ENCODE results near the gene SMTNL1.
A peak's percentile ranks its signal among the peaks of the same experiment; 100 is the strongest.

SMTNL1 gene

GRCh38 chr11:57536947-57537619 is at the start of gene SMTNL1:
TSS of gene SMTNL1 (plus strand) at chr11:57537595. CDS start at chr11:57542643, 5,048 bp downstream.
- no peak for DNase-seq (ENCODE audit: low read depth in 2 of 2)

- DNase-seq (ENCODE audit: low read depth in 2 of 2): no peak
Observed at GRCh38 chr11:57487920-57488659, 49.3 kb upstream of the SMTNL1 start.

- no peak for DNase-seq (ENCODE audit: low read depth in 2 of 2)
Observed at GRCh38 chr11:57490456-57491248, 46.7 kb upstream of the SMTNL1 start.

- DNase-seq (ENCODE audit: low read depth in 2 of 2): no peak
Observed at GRCh38 chr11:57491371-57492061, 45.9 kb upstream of the SMTNL1 start.

- DNase-seq (ENCODE audit: low read depth in 2 of 2): no peak
Observed at GRCh38 chr11:57493507-57494503, 43.6 kb upstream of the SMTNL1 start.

- no peak for DNase-seq (ENCODE audit: low read depth in 2 of 2)
Observed at GRCh38 chr11:57496109-57496820, 41.1 kb upstream of the SMTNL1 start.

- no peak for DNase-seq (ENCODE audit: low read depth in 2 of 2)
Observed at GRCh38 chr11:57497303-57498247, 39.8 kb upstream of the SMTNL1 start.

GRCh38 chr11:57498540-57498939 is 38.9 kb upstream of the SMTNL1 start:
- DNase-seq (ENCODE audit: low read depth in 2 of 2): no peak

- peak; percentile 64 to 66 for DNase-seq (ENCODE audit: low read depth in 2 of 2)
Observed at GRCh38 chr11:57499413-57499982, 37.9 kb upstream of the SMTNL1 start.

- DNase-seq (ENCODE audit: low read depth in 2 of 2): no peak
Observed at GRCh38 chr11:57499983-57500461, 37.4 kb upstream of the SMTNL1 start.

GRCh38 chr11:57500515-57500914 is 36.9 kb upstream of the SMTNL1 start:
- DNase-seq (ENCODE audit: low read depth in 2 of 2): no peak

- DNase-seq (ENCODE audit: low read depth in 2 of 2): no peak
Observed at GRCh38 chr11:57500926-57501325, 36.5 kb upstream of the SMTNL1 start.

GRCh38 chr11:57501953-57502352 is 35.4 kb upstream of the SMTNL1 start:
- DNase-seq (ENCODE audit: low read depth in 2 of 2): no peak

GRCh38 chr11:57502376-57502775 is 35.0 kb upstream of the SMTNL1 start:
- no peak for DNase-seq (ENCODE audit: low read depth in 2 of 2)

GRCh38 chr11:57502870-57503269 is 34.5 kb upstream of the SMTNL1 start:
- DNase-seq (ENCODE audit: low read depth in 2 of 2): no peak

GRCh38 chr11:57504511-57504910 is 32.9 kb upstream of the SMTNL1 start:
- no peak for DNase-seq (ENCODE audit: low read depth in 2 of 2)

GRCh38 chr11:57506522-57506921 is 30.9 kb upstream of the SMTNL1 start:
- DNase-seq (ENCODE audit: low read depth in 2 of 2): no peak
